CD8-positive, alpha-beta memory T cell (primary cell): Measurements from ENCODE around the gene AGPAT4. TPM values are rescaled to one million over a fixed set of nuclear protein-coding genes. Genes with fewer than 3 reads are reported as not detected.
A peak's percentile ranks its signal among the peaks of the same experiment; 100 is the strongest.

Source experiments
- CTCF ChIA-PET: fragments of 350-600 bp; sonication (Branson Sonifier 250); formaldehyde crosslinking; loops from one replicate; lab custom pipeline; 2021; ENCODE audit warnings: antibody characterized with exemption; lab: Charles Lee
- POLR2A ChIA-PET: fragments of 350-600 bp; sonication (Branson Sonifier 250); formaldehyde crosslinking; loops from one replicate; lab custom pipeline; 2021; ENCODE audit warnings: antibody characterized with exemption; lab: Charles Lee
- DNase-seq, 5 donors: peaks; one replicate each; pipeline versions ENCODE4 v3.0.0 to v3.0.0-alpha.2; 2020 to 2022; ENCODE audit warnings: mixed read lengths in 1 of 5
- H3K27ac ChIP-seq: one replicate; pipeline ENCODE4 v1.7.0; 2013; ENCODE audit warnings: low read depth, mild to moderate bottlenecking, low read length, moderate library complexity
- H3K27me3 ChIP-seq: 2 replicates; pipeline ENCODE4 v1.7.0; 2013; ENCODE audit warnings: low read length, mild to moderate bottlenecking; ENCODE audit not compliant: insufficient read depth, poor library complexity, severe bottlenecking
- H3K36me3 ChIP-seq: 2 replicates; pipeline ENCODE4 v1.7.0; 2013; ENCODE audit warnings: mild to moderate bottlenecking, low read length, moderate library complexity; ENCODE audit not compliant: insufficient read depth
- H3K4me1 ChIP-seq: 2 replicates; pipeline ENCODE4 v1.7.0; 2013; ENCODE audit warnings: mild to moderate bottlenecking, low read length, moderate library complexity; ENCODE audit not compliant: insufficient read depth
- H3K4me3 ChIP-seq: 2 replicates; pipeline ENCODE4 v1.7.0; 2013; ENCODE audit warnings: mild to moderate bottlenecking, low read length
- H3K9me3 ChIP-seq: 2 replicates; pipeline ENCODE4 v1.7.0; 2013; ENCODE audit warnings: mild to moderate bottlenecking, low read length
- H3K27ac Mint-ChIP-seq, 8 donors: one replicate each; pipeline ENCODE4 v1.8.0; 2020 to 2021; ENCODE audit warnings: mixed read lengths in 8 of 8, mild to moderate bottlenecking in 6 of 8, inconsistent platforms in 3 of 8, moderate library complexity in 3 of 8
- H3K27me3 Mint-ChIP-seq, 2 donors: one replicate each; pipeline ENCODE4 v1.8.0; 2020 to 2021; ENCODE audit warnings: mixed read lengths in 2 of 2, mild to moderate bottlenecking in 1 of 2, moderate library complexity in 1 of 2
- H3K36me3 Mint-ChIP-seq, 3 donors: one replicate each; pipeline ENCODE4 v1.8.0; 2020 to 2021; ENCODE audit warnings: mixed read lengths in 3 of 3, inconsistent platforms in 1 of 3, mild to moderate bottlenecking in 1 of 3
- H3K4me1 Mint-ChIP-seq, 3 donors: one replicate each; pipeline ENCODE4 v1.8.0; 2020 to 2021; ENCODE audit warnings: mixed read lengths in 3 of 3, inconsistent platforms in 1 of 3, mild to moderate bottlenecking in 1 of 3
- H3K4me3 Mint-ChIP-seq, 7 donors: one replicate each; pipeline ENCODE4 v1.8.0; 2020 to 2021; ENCODE audit warnings: mixed read lengths in 7 of 7, mild to moderate bottlenecking in 6 of 7, moderate library complexity in 4 of 7, inconsistent platforms in 2 of 7
- H3K9me3 Mint-ChIP-seq, 5 donors: one replicate each; pipeline ENCODE4 v1.8.0; 2020 to 2022; ENCODE audit warnings: mixed read lengths in 5 of 5, mild to moderate bottlenecking in 3 of 5, moderate library complexity in 2 of 5, inconsistent platforms in 1 of 5
- polyA plus RNA-seq: library from polyadenylated mRNA; unstranded; fragments of 300-500 nt; fragmentation: Illumina TruSeq; gene quantifications from one replicate; pipeline ENCODE4 v1.2.3, GENCODE V29; 2021
- total RNA-seq, 2 experiments: library from RNA; stranded (reverse); gene quantifications; one replicate each; pipeline ENCODE4 v1.2.3, GENCODE V29; 2021

Gene AGPAT4
- total and polyA plus RNA-seq, 3 experiments from 2014 or later = 2.2 to 5.9 (median 2.8) TPM

- CTCF ChIA-PET = no interaction called here
- peaks cover 17 to 19% (median 18%) of the 10 kb centered on the region in 3 donors for H3K4me1 Mint-ChIP-seq
- no peak overlapping the region for H3K4me3 Mint-ChIP-seq
- no peak overlapping the region for H3K4me3 ChIP-seq
- H3K4me1 ChIP-seq = peaks cover 5% of the 10 kb centered on the region
- DNase-seq = no peak
- no peaks in the 10 kb centered on the region for H3K36me3 ChIP-seq
- H3K27me3 Mint-ChIP-seq = peaks cover 0 to 1% of the 10 kb centered on the region in 2 donors
- POLR2A ChIA-PET = no interaction called here
- H3K27ac Mint-ChIP-seq = no peak overlapping the region
- H3K9me3 ChIP-seq = no peaks in the 10 kb centered on the region
- peaks cover 8 to 18% (median 16%) of the 10 kb centered on the region in 3 donors for H3K36me3 Mint-ChIP-seq
- H3K27me3 ChIP-seq = no peaks in the 10 kb centered on the region
- H3K9me3 Mint-ChIP-seq = peaks cover 0 to 2% (median 0%) of the 10 kb centered on the region in 5 donors
- no peak overlapping the region for H3K27ac ChIP-seq
Measured at GRCh38 chr6:161220346-161220745, 53.5 kb downstream of the AGPAT4 start.

GRCh38 chr6:161219680-161220079 lies 54.2 kb downstream of the AGPAT4 start:
- DNase-seq = no peak
- H3K9me3 ChIP-seq = no peaks in the 10 kb centered on the region
- H3K4me3 ChIP-seq = no peak overlapping the region
- no peak overlapping the region for H3K27ac Mint-ChIP-seq
- no peak overlapping the region for H3K4me3 Mint-ChIP-seq
- H3K9me3 Mint-ChIP-seq = peaks cover 0 to 2% (median 0%) of the 10 kb centered on the region in 5 donors
- CTCF ChIA-PET = no interaction called here
- H3K36me3 Mint-ChIP-seq = peaks cover 8 to 20% (median 20%) of the 10 kb centered on the region in 3 donors
- POLR2A ChIA-PET = no interaction called here
- no peak overlapping the region for H3K27ac ChIP-seq
- H3K36me3 ChIP-seq = no peaks in the 10 kb centered on the region
- H3K27me3 ChIP-seq = no peaks in the 10 kb centered on the region
- H3K4me1 Mint-ChIP-seq = peaks cover 11 to 12% (median 11%) of the 10 kb centered on the region in 3 donors
- H3K27me3 Mint-ChIP-seq = peaks cover 0 to 1% of the 10 kb centered on the region in 2 donors
- no peaks in the 10 kb centered on the region for H3K4me1 ChIP-seq

DNA sequence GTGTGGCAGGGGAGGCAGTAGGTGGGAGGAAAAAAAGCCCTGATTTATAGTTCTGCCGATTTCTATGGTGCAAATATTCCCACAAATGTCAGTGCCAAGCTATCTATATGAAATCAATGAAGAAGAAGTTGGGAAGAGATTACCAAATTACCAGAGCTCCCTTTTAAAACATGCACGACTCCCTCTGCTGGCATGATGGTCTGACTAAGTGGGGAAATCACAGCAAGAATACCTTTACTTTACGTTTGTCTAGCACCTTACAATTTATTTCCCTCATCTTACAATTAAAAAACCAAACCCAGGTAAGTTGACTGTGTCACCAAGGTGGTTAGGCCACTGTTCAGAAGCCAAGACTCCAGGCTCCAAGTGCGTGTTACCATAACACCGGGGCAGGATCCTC lies 55.6 kb downstream of the AGPAT4 start:
- Histone ChIP-seq H3K36me3 (no peaks in the 10 kb centered on the region), H3K9me3 (no peaks in the 10 kb centered on the region), H3K27me3 (no peaks in the 10 kb centered on the region), H3K4me3 (no peak overlapping the region), H3K4me1 (no peaks in the 10 kb centered on the region), H3K27ac (no peak overlapping the region)
- DNase-seq = no peak
- CTCF ChIA-PET = no interaction called here
- POLR2A ChIA-PET = no interaction called here
- H3K36me3 Mint-ChIP-seq = peaks cover 8 to 24% (median 20%) of the 10 kb centered on the region in 3 donors
- peaks cover 0 to 5% (median 2%) of the 10 kb centered on the region in 5 donors for H3K9me3 Mint-ChIP-seq
- peak overlapping the region in 2 of 8 donors; percentile 29 to 89 for H3K27ac Mint-ChIP-seq
- peaks cover 0 to 2% (median 0%) of the 10 kb centered on the region in 3 donors for H3K4me1 Mint-ChIP-seq
- H3K27me3 Mint-ChIP-seq = peaks cover 0 to 1% of the 10 kb centered on the region in 2 donors
- H3K4me3 Mint-ChIP-seq = no peak overlapping the region

DNA sequence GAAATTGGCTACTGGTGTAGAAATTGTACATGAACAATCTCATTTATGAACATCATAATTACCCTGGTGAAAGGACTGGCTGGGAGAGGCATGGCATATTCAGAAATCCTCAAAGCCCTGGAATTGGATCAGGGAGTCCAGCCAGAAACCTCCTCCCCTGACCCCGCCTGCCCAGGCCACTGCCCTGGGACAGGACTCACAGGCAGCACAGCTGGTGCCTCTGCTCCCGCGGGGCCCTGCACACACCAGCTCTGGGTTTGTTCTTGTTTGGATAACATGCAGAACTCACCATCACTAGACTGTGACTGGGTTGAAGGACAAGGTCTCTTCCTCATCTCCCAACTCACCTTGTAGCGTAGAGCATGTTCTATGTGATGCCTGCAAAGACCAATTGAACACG lies 56.2 kb downstream of the AGPAT4 start:
- Mint-ChIP-seq H3K27me3 (no peaks in the 10 kb centered on the region), H3K4me3 (no peak overlapping the region), H3K36me3 (peaks cover 9 to 26% (median 20%) of the 10 kb centered on the region in 3 donors), H3K9me3 (peaks cover 0 to 5% (median 2%) of the 10 kb centered on the region in 5 donors), H3K27ac (peak overlapping the region in 1 of 8 donors; percentile 65), H3K4me1 (peaks cover 0 to 2% (median 0%) of the 10 kb centered on the region in 3 donors)
- DNase-seq = no peak
- Histone ChIP-seq H3K27ac (no peak overlapping the region), H3K4me1 (no peaks in the 10 kb centered on the region), H3K9me3 (no peaks in the 10 kb centered on the region), H3K36me3 (no peaks in the 10 kb centered on the region), H3K27me3 (no peaks in the 10 kb centered on the region), H3K4me3 (no peak overlapping the region)
- CTCF ChIA-PET = no interaction called here
- POLR2A ChIA-PET = no interaction called here

- POLR2A ChIA-PET = no interaction called here
- CTCF ChIA-PET = no interaction called here
- H3K27me3 ChIP-seq = no peaks in the 10 kb centered on the region
- Mint-ChIP-seq H3K27ac (peak overlapping the region in 1 of 8 donors; percentile 29), H3K27me3 (no peaks in the 10 kb centered on the region), H3K4me3 (no peak overlapping the region), H3K9me3 (peaks cover 0 to 7% (median 2%) of the 10 kb centered on the region in 5 donors), H3K4me1 (no peaks in the 10 kb centered on the region), H3K36me3 (peaks cover 9 to 33% (median 18%) of the 10 kb centered on the region in 3 donors)
- no peaks in the 10 kb centered on the region for H3K9me3 ChIP-seq
- no peaks in the 10 kb centered on the region for H3K4me1 ChIP-seq
- no peak overlapping the region for H3K4me3 ChIP-seq
- no peak for DNase-seq
- no peak overlapping the region for H3K27ac ChIP-seq
- H3K36me3 ChIP-seq = no peaks in the 10 kb centered on the region
Measured at GRCh38 chr6:161216616-161217205, 57.1 kb downstream of the AGPAT4 start.

GRCh38 chr6:161215876-161216615 lies 57.8 kb downstream of the AGPAT4 start:
- Mint-ChIP-seq H3K27me3 (no peaks in the 10 kb centered on the region), H3K27ac (peak overlapping the region in 1 of 8 donors; percentile 17), H3K4me1 (no peaks in the 10 kb centered on the region), H3K9me3 (peaks cover 3 to 11% (median 7%) of the 10 kb centered on the region in 5 donors), H3K4me3 (no peak overlapping the region), H3K36me3 (peaks cover 9 to 35% (median 17%) of the 10 kb centered on the region in 3 donors)
- ChIA-PET CTCF (no interaction called here), POLR2A (no interaction called here)
- Histone ChIP-seq H3K27ac (no peak overlapping the region), H3K4me1 (no peaks in the 10 kb centered on the region), H3K36me3 (no peaks in the 10 kb centered on the region), H3K27me3 (no peaks in the 10 kb centered on the region), H3K4me3 (no peak overlapping the region), H3K9me3 (no peaks in the 10 kb centered on the region)
- DNase-seq = no peak

- no peak overlapping the region for H3K4me3 ChIP-seq
- no peak overlapping the region for H3K27ac ChIP-seq
- Mint-ChIP-seq H3K4me3 (no peak overlapping the region), H3K27me3 (no peaks in the 10 kb centered on the region), H3K36me3 (peaks cover 9 to 35% (median 17%) of the 10 kb centered on the region in 3 donors), H3K9me3 (peaks cover 3 to 15% (median 7%) of the 10 kb centered on the region in 5 donors), H3K4me1 (no peaks in the 10 kb centered on the region), H3K27ac (no peak overlapping the region)
- no peaks in the 10 kb centered on the region for H3K4me1 ChIP-seq
- DNase-seq = no peak
- no peaks in the 10 kb centered on the region for H3K36me3 ChIP-seq
- CTCF ChIA-PET = no interaction called here
- POLR2A ChIA-PET = no interaction called here
- no peaks in the 10 kb centered on the region for H3K9me3 ChIP-seq
- H3K27me3 ChIP-seq = no peaks in the 10 kb centered on the region
Measured at GRCh38 chr6:161215193-161215592, 58.7 kb downstream of the AGPAT4 start.

GRCh38 chr6:161214722-161215121 lies 59.1 kb downstream of the AGPAT4 start:
- Mint-ChIP-seq H3K4me3 (no peak overlapping the region), H3K27ac (no peak overlapping the region), H3K4me1 (no peaks in the 10 kb centered on the region), H3K27me3 (no peaks in the 10 kb centered on the region), H3K9me3 (peaks cover 3 to 15% (median 7%) of the 10 kb centered on the region in 5 donors), H3K36me3 (peaks cover 9 to 35% (median 17%) of the 10 kb centered on the region in 3 donors)
- no peak overlapping the region for H3K27ac ChIP-seq
- H3K36me3 ChIP-seq = no peaks in the 10 kb centered on the region
- no peaks in the 10 kb centered on the region for H3K9me3 ChIP-seq
- no peaks in the 10 kb centered on the region for H3K4me1 ChIP-seq
- no peak for DNase-seq
- no peak overlapping the region for H3K4me3 ChIP-seq
- no peaks in the 10 kb centered on the region for H3K27me3 ChIP-seq
- ChIA-PET CTCF (no interaction called here), POLR2A (no interaction called here)
